ENCODE data around the gene PRSS12. TPM values are rescaled to one million over a fixed set of nuclear protein-coding genes. Genes with fewer than 3 reads are reported as not detected.

PRSS12 gene
- total RNA-seq, 1 experiment from 2014 or later = 14.1 TPM

GRCh38 chr4:118388606-118389005 lies 35.8 kb upstream of the PRSS12 start:
- Mint-ChIP-seq H3K27ac (no peak overlapping the region), H3K27me3 (ENCODE audit: low read depth) (peaks cover 11% of the 10 kb centered on the region), H3K4me1 (no peaks in the 10 kb centered on the region), H3K9me3 (peaks cover 19% of the 10 kb centered on the region), H3K4me3 (no peak overlapping the region), H3K36me3 (peaks cover 9% of the 10 kb centered on the region)
- DNase-seq (ENCODE audit: low spot score) = no peak
- ChIA-PET POLR2A (no interaction called here), CTCF (interaction anchor here (1.5 to 1.6 kb wide), 2 partner anchors 35 to 36 kb away, joined by 3 to 6 read pairs; partner anchors contain the start of gene PRSS12)
- TF ChIP-seq ESRRA (CRISPR knock-in tag; IDR thresholded peaks at IDR 0.05; ENCODE audit: borderline replicate concordance) (no peak), TEAD4 (CRISPR knock-in tag; IDR thresholded peaks at IDR 0.05) (no peak), RORB (CRISPR knock-in tag; IDR thresholded peaks at IDR 0.05) (no peak)
- no peak for ATAC-seq

GRCh38 chr4:118381902-118382301 lies 29.1 kb upstream of the PRSS12 start:
- TF ChIP-seq OVOL2 (CRISPR knock-in tag; IDR thresholded peaks at IDR 0.05; ENCODE audit: borderline replicate concordance) (no peak), AR (CRISPR knock-in tag; IDR thresholded peaks at IDR 0.05) (no peak), ZNF219 (CRISPR knock-in tag; IDR thresholded peaks at IDR 0.05; ENCODE audit: borderline replicate concordance) (no peak), SOX15 (CRISPR knock-in tag; IDR thresholded peaks at IDR 0.05) (no peak), ZNF232 (CRISPR knock-in tag; IDR thresholded peaks at IDR 0.05) (no peak), FOXP4 (CRISPR knock-in tag; IDR thresholded peaks at IDR 0.05) (no peak), ZNF281 (CRISPR knock-in tag; IDR thresholded peaks at IDR 0.05) (no peak), ZMAT4 (CRISPR knock-in tag; IDR thresholded peaks at IDR 0.05) (no peak), NR1H2 (CRISPR knock-in tag; IDR thresholded peaks at IDR 0.05) (no peak), NFE2L1 (CRISPR knock-in tag; IDR thresholded peaks at IDR 0.05) (no peak), PRDM15 (CRISPR knock-in tag; IDR thresholded peaks at IDR 0.05) (no peak), ATF1 (CRISPR knock-in tag; IDR thresholded peaks at IDR 0.05) (no peak), ZNF263 (CRISPR knock-in tag; IDR thresholded peaks at IDR 0.05; ENCODE audit: low read depth) (no peak), ATF3 (CRISPR knock-in tag; conservative IDR thresholded peaks at IDR 0.05) (no peak)
- no peak for DNase-seq (ENCODE audit: low spot score)
- no peak for ATAC-seq
- Mint-ChIP-seq H3K27ac (no peak overlapping the region), H3K4me3 (no peak overlapping the region), H3K9me3 (peaks cover 17% of the 10 kb centered on the region), H3K27me3 (ENCODE audit: low read depth) (no peaks in the 10 kb centered on the region), H3K36me3 (peaks cover 6% of the 10 kb centered on the region), H3K4me1 (no peaks in the 10 kb centered on the region)
- POLR2A ChIA-PET = no interaction called here
- CTCF ChIA-PET = interaction anchor here (1.1 kb wide), 1 partner anchor 29 kb away, joined by 5 read pairs; the partner anchor contains the start of gene PRSS12

All from WTC11 (cell line).